NCI-H2171 (cell line): ENCODE measurements around the gene TNFRSF1B.
A peak's percentile ranks its signal among the peaks of the same experiment; 100 is the strongest.

Source experiments
- DNase-seq: peaks from one replicate; lab custom pipeline; 2025; lab: John Stamatoyannopoulos, UW

The TNFRSF1B gene

GRCh38 chr1:12194666-12195216, 27.9 kb downstream of the TNFRSF1B start:
- no peak for DNase-seq

GRCh38 chr1:12195416-12195815, 28.6 kb downstream of the TNFRSF1B start:
- DNase-seq = no peak

- DNase-seq = peak; percentile 91
Measured at GRCh38 chr1:12196641-12197482, 30.1 kb downstream of the TNFRSF1B start.

- DNase-seq = no peak
Measured at GRCh38 chr1:12197483-12197880, 30.7 kb downstream of the TNFRSF1B start.

GRCh38 chr1:12200208-12200607, 33.4 kb downstream of the TNFRSF1B start:
- no peak for DNase-seq

GRCh38 chr1:12201352-12202189, 34.8 kb downstream of the TNFRSF1B start:
- no peak for DNase-seq

- DNase-seq = no peak
Measured at GRCh38 chr1:12202190-12202497, 35.4 kb downstream of the TNFRSF1B start.

- no peak for DNase-seq
Measured at GRCh38 chr1:12202577-12202976, 35.8 kb downstream of the TNFRSF1B start.

- no peak for DNase-seq
Measured at GRCh38 chr1:12203216-12204007, 36.6 kb downstream of the TNFRSF1B start.

GRCh38 chr1:12204140-12204539, 37.3 kb downstream of the TNFRSF1B start:
- DNase-seq = no peak

GRCh38 chr1:12204754-12205658, 38.2 kb downstream of the TNFRSF1B start:
- no peak for DNase-seq

GRCh38 chr1:12206238-12206637, 39.4 kb downstream of the TNFRSF1B start:
- DNase-seq = no peak

GRCh38 chr1:12206792-12207424, 40.1 kb downstream of the TNFRSF1B start:
- DNase-seq = no peak

- no peak for DNase-seq
Measured at GRCh38 chr1:12208271-12208670, 41.5 kb downstream of the TNFRSF1B start.

GRCh38 chr1:12208764-12209494, 42.1 kb downstream of the TNFRSF1B start:
- DNase-seq = peak; percentile 19

- no peak for DNase-seq
Measured at GRCh38 chr1:12209495-12209832, 42.7 kb downstream of the TNFRSF1B start.

GRCh38 chr1:12215118-12215961, 48.5 kb downstream of the TNFRSF1B start:
- DNase-seq = no peak

- no peak for DNase-seq
Measured at GRCh38 chr1:12219800-12220199, 53.0 kb downstream of the TNFRSF1B start.

- no peak for DNase-seq
Measured at GRCh38 chr1:12220890-12221289, 54.1 kb downstream of the TNFRSF1B start.
